Testis (tissue), 3 donors: ENCODE results near the gene CYB5R3. TPM values are rescaled to one million over a fixed set of nuclear protein-coding genes. Genes with fewer than 3 reads are reported as not detected.

Source experiments
- DNase-seq: peaks from one replicate; pipeline ENCODE4 v3.0.0-alpha.2; 2019
- H3K27ac ChIP-seq, 2 donors: fragments of 200-600 bp; sonication (generic); one replicate each; pipeline ENCODE4 v1.5.1; 2019
- H3K27me3 ChIP-seq: fragments of 200-600 bp; sonication (generic); one replicate; pipeline ENCODE4 v1.5.1; 2019
- H3K36me3 ChIP-seq: fragments of 200-600 bp; sonication (generic); one replicate; pipeline ENCODE4 v1.5.1; 2017; ENCODE audit warnings: low read depth; ENCODE audit errors: missing control alignments
- H3K4me1 ChIP-seq: fragments of 200-600 bp; sonication (generic); one replicate; pipeline ENCODE4 v1.5.1; 2019
- H3K4me3 ChIP-seq, 2 donors: fragments of 200-600 bp; sonication (generic); one replicate each; pipeline ENCODE4 v1.5.1; 2017 to 2019
- H3K9me3 ChIP-seq: fragments of 200-600 bp; sonication (generic); one replicate; pipeline ENCODE4 v1.5.1; 2017
- POLR2A ChIP-seq: fragments of 450-650 bp; IDR thresholded peaks from one replicate; pipeline ENCODE4 v1.6.1; 2017; ENCODE audit warnings: antibody characterized with exemption, mild to moderate bottlenecking, moderate library complexity
- WGBS, 2 donors: methylation state at CpG; one replicate each; pipeline ENCODE4 v1.1.5; 2018; 5-methylcytosine and 5-hydroxymethylcytosine counted together
- intact Hi-C: fragments of 100-400 bp; cut with DNase I; formaldehyde crosslinking; loops from one replicate; pipeline ENCODE4 v1.15.1; 2023; ENCODE audit warnings: low total_unique reads
- polyA plus RNA-seq: library from polyadenylated mRNA; stranded (reverse); fragments of 350-450 nt; fragmentation: Illumina TruSeq; extraction: RNeasy Lipid Tissue Mini Kit (QIAGEN cat#74804); gene quantifications from one replicate; pipeline ENCODE4 v1.2.3, GENCODE V29; 2014; ENCODE audit warnings: low read depth, low replicate concordance; ENCODE audit not compliant: insufficient read depth
- total RNA-seq, 2 donors: library from RNA; depleted of rRNA; stranded (reverse); fragments of >200 nt; gene quantifications; one replicate each; pipeline ENCODE4 v1.2.3, GENCODE V29; 2016
- TF ChIP-seq, protein P1 (sequence below), 3 experiments: fragments of 450-650 bp in 2 of 3; fragments of 200-600 bp in 1 of 3; sonication (generic) in 1 of 3; IDR thresholded peaks; one replicate each; pipeline ENCODE4 v1.5.1; 2016 to 2019; ENCODE audit warnings: antibody characterized with exemption in 3 of 3, mild to moderate bottlenecking in 2 of 3, moderate library complexity in 1 of 3

Gene CYB5R3
- total and polyA plus RNA-seq, 3 donors from 2014 or later: 330 to 484 (median 423) TPM

DNA sequence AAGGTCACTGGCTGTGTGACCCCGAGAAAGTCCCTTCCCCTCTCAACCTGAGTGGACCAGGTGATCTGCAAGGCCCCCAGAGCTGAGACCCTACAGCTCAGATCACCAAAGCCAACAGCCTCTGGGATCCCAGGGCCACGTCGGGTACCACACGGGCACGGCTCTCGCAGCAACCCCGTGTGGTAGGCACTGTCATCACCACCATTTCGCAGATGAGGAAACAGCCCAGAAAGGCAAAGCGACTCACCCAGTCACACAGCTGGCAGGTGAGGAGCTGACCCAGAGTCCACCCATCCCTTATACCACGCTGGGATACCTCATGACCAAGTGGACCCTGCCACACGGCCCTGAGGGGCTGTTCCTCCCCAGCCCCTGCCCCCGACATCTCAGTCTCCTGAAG is 11.6 kb downstream of the CYB5R3 start:
- Histone ChIP-seq H3K27me3 (no peaks in the 10 kb centered on the region), H3K27ac (no peak overlapping the region), H3K36me3 (no peaks in the 10 kb centered on the region), H3K9me3 (no peaks in the 10 kb centered on the region), H3K4me1 (peaks cover 37% of the 10 kb centered on the region), H3K4me3 (no peak overlapping the region)
- DNase-seq: no peak
- 92 to 97% methylated on average over 3 to 12 of the region's 12 CpGs for WGBS, 2 donors
- TF ChIP-seq POLR2A: no peak
- TF ChIP-seq, protein P1, sequence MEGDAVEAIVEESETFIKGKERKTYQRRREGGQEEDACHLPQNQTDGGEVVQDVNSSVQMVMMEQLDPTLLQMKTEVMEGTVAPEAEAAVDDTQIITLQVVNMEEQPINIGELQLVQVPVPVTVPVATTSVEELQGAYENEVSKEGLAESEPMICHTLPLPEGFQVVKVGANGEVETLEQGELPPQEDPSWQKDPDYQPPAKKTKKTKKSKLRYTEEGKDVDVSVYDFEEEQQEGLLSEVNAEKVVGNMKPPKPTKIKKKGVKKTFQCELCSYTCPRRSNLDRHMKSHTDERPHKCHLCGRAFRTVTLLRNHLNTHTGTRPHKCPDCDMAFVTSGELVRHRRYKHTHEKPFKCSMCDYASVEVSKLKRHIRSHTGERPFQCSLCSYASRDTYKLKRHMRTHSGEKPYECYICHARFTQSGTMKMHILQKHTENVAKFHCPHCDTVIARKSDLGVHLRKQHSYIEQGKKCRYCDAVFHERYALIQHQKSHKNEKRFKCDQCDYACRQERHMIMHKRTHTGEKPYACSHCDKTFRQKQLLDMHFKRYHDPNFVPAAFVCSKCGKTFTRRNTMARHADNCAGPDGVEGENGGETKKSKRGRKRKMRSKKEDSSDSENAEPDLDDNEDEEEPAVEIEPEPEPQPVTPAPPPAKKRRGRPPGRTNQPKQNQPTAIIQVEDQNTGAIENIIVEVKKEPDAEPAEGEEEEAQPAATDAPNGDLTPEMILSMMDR (IDR thresholded peaks at IDR 0.05): no peak
- intact Hi-C loops: no loop called here

GRCh38 chr22:42636506-42636905 is 12.7 kb downstream of the CYB5R3 start:
- Histone ChIP-seq H3K36me3 (no peaks in the 10 kb centered on the region), H3K4me3 (no peak overlapping the region), H3K9me3 (no peaks in the 10 kb centered on the region), H3K27ac (no peak overlapping the region), H3K4me1 (peaks cover 31% of the 10 kb centered on the region), H3K27me3 (no peaks in the 10 kb centered on the region)
- intact Hi-C loops: no loop called here
- no peak for TF ChIP-seq POLR2A
- TF ChIP-seq, protein P1 (IDR thresholded peaks at IDR 0.05): no peak
- 92 to 94% methylated on average over 10 to 17 of the region's 17 CpGs for WGBS, 2 donors
- no peak for DNase-seq

GRCh38 chr22:42635531-42635930 is 13.7 kb downstream of the CYB5R3 start:
- no peaks in the 10 kb centered on the region for H3K9me3 ChIP-seq
- WGBS, 2 donors: 89 to 90% methylated on average over 3 of the region's 3 CpGs
- DNase-seq: no peak
- H3K27ac ChIP-seq: no peak overlapping the region
- intact Hi-C loops: no loop called here
- no peak overlapping the region for H3K4me3 ChIP-seq
- H3K36me3 ChIP-seq: no peaks in the 10 kb centered on the region
- H3K27me3 ChIP-seq: no peaks in the 10 kb centered on the region
- no peak for TF ChIP-seq POLR2A
- TF ChIP-seq, protein P1 (IDR thresholded peaks at IDR 0.05): no peak
- peaks cover 23% of the 10 kb centered on the region for H3K4me1 ChIP-seq

- TF ChIP-seq POLR2A: no peak
- TF ChIP-seq, protein P1 (IDR thresholded peaks at IDR 0.05): no peak
- DNase-seq: no peak
- 89 to 93% methylated on average over 9 of the region's 9 CpGs for WGBS, 2 donors
- peaks cover 10% of the 10 kb centered on the region for H3K4me1 ChIP-seq
- intact Hi-C loops: no loop called here
- H3K27ac ChIP-seq: no peak overlapping the region
- no peaks in the 10 kb centered on the region for H3K36me3 ChIP-seq
- H3K9me3 ChIP-seq: no peaks in the 10 kb centered on the region
- H3K4me3 ChIP-seq: no peak overlapping the region
- H3K27me3 ChIP-seq: no peaks in the 10 kb centered on the region
These were observed 16.2 kb downstream of the CYB5R3 start for GRCh38 chr22:42633013-42633412.

DNA sequence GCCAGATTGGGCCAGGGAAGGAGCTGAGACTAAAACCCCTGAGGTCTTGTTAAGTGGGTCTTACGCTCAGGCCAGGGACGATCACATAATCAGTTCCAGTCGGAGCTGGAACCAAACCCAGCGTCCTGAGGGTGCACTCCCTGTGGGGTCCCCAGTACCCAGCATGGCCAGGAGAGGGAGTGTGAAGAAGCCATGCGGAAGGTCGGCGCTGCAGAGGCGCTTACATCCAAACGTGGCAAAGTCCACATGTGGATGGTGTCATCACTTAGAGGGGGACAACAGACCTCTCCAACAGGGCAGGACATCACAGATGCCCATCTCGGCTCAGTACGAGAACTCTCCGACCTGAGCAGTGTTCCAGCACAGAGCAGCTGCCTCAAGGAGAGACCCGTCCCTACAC is 17.1 kb downstream of the CYB5R3 start:
- TF ChIP-seq, protein P1 (IDR thresholded peaks at IDR 0.05): peak; percentile 11 to 40 (median 31)
- TF ChIP-seq POLR2A: no peak
- H3K27ac ChIP-seq: no peak overlapping the region
- no peaks in the 10 kb centered on the region for H3K36me3 ChIP-seq
- H3K27me3 ChIP-seq: no peaks in the 10 kb centered on the region
- peaks cover 10% of the 10 kb centered on the region for H3K4me1 ChIP-seq
- DNase-seq: no peak
- H3K4me3 ChIP-seq: no peak overlapping the region
- intact Hi-C loops: no loop called here
- no peaks in the 10 kb centered on the region for H3K9me3 ChIP-seq
- WGBS, 2 donors: 77 to 81% methylated on average over 6 to 13 of the region's 13 CpGs
